8988T (cell line): ENCODE results near the gene SORCS2.

ENCODE experiments used
- DNase-seq: peaks from one replicate; pipeline ENCODE4 v3.0.0; 2011

SORCS2 gene

DNA sequence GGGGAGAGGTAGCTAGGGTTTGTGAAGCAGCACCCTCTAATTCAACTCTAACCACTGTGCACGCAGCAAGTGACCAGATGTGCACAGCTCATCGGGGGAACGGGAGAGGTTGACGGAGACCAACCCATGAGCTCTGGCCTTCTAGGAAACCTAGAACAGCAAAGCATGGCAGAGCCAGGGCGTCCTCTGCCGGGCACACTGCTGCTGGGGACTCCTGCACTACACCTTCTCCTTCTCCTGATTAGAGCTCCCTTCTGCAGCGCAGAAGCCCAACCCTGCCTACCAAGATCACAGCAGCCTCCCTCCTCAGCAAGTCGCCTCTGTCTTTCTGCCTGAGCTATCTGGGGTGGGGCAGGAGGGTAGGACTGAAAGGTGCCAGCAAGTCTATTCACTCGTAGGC is 494.7 kb downstream of the SORCS2 start:
- no peak for DNase-seq

DNA sequence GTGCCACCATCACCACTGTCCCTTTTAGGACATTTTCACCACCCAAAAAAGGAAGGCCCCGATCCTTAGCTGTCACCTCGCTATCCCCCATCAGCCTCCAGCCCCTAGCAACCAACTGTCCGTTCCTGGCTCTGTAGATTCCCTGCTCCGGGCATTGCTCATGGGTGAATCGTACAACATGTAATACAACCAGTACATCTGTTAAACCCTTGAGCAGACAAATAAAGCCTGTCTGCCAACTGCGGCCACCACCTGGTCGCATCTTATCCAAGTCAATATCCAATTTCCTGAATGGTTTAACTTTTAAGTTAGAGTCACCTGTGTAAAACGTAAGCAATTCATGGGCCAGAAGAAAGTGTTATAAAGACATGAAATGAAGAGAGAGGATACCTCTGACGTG is 495.5 kb downstream of the SORCS2 start:
- no peak for DNase-seq

GRCh38 chr4:7689773-7690693 is 497.7 kb downstream of the SORCS2 start:
- no peak for DNase-seq

- no peak for DNase-seq
These were observed 498.7 kb downstream of the SORCS2 start for GRCh38 chr4:7691061-7691460.

DNA sequence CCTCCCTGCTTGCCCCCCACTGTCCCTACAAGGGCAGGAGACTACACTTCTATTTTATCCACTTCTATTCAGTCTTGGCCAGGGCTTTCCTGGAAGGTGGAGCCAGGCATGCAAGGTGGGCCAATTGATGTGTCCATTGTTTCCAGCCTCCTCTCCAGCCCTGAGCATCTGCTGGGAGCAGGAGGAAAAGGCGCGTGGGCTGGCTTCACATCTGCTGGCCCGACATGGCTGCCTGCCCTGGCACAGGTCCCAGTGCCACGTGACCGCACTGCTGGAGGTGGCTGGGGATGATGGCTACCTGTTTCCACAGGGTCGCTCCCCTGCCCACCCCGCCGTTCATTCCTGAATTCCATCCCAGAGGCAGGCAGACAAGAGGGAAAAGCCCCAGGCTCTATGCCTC is 499.6 kb downstream of the SORCS2 start:
- no peak for DNase-seq

DNA sequence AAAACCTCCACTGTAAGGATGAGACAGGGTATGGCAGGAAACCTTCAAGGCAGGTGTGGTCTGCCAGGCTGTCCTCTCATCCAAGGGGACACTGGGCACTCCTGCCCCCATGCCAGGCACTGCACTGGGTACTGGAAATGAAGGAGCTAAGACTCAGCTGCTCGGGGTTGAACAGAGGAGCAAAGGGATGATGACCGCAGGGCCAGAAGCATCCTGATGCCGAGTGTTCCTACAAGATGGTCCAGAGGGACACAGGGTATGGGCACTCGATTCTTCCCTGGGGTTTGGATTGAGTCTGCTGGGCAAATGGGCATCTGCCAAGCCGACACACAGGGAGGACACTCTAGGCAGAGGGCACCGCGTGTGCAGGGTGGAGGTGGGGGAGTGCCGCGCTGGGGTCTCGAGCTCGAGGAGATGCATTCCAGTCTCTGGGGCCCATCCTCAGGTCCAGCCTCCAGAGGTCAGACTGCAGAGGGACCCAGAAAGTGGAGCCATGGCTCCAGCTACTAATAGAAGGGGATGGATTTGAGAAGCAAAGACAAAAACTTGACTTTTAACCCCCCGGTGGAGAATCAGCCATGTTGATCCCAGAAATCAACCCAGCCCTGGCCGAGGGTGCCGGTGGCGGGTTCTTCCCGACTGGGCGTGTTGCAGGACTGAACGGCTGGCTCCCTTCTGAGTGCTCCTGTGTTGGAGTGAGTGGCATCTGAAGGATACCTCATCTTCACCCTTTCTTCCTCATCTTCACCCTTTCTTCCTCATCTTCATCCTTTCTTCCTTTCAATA is 500.3 kb downstream of the SORCS2 start:
- DNase-seq: no peak

GRCh38 chr4:7693237-7693608 is 500.9 kb downstream of the SORCS2 start:
- no peak for DNase-seq

GRCh38 chr4:7693711-7694110 is 501.4 kb downstream of the SORCS2 start:
- no peak for DNase-seq

GRCh38 chr4:7694324-7694723 is 502.0 kb downstream of the SORCS2 start:
- DNase-seq: no peak

DNA sequence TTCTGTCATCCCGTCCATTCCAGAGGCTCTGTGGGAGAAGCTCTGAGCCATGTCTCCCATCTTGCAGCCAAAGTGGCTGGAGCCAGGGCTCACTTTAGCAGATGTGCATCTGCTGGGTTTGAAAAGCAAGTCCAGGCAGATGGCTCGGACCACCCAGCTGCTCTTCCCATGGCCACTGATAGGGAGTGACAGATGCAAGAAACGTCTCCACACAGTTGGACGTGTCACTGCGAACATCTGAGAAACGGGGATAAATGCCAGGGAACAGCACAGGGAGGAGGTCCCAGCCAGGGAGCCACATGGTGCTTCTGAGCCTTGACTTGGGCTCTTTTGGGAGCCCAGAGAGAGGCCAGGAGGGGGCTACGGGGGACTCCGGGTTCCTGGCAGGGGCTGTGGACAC is 505.0 kb downstream of the SORCS2 start:
- no peak for DNase-seq

DNA sequence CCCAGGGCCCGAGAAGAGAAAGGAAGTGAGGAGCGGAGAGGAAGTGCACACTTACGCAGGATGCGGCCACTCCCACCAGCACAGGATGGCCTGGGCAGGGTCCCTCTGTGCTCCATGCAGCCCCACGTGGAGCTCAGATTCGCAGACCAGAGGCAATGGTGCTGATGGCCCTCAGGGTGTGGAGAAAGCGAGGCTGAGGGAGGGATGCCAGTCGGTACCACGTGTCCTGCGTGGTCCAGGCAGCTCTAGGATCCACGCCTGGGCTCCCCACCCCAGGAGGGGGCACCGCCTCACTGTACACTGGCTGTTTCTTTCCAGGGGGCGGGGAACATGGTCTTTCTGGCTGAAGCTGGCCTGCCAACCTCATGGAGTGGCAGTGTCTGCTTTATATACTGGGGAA is 505.5 kb downstream of the SORCS2 start:
- DNase-seq: no peak

DNA sequence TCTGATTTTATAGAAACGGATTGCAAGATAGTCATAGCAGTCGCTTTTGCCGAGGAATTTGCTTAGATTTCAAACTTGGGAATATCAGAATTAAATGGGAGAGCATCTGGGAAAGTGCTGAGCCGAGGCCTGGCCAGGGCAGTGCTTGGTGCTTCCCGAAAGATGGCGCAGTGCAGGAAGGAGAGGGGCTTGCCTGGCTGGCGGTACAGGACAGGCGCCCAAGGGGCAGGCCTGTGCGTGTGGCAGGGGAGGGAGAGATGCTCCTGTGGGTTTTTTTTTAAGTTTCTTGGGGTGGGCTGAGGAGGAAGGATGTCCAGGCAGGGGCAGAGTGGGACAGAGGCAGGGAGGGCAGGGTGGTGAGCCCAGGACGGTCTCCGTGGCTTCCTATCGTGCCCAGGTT is 506.2 kb downstream of the SORCS2 start:
- DNase-seq: peak; percentile 59

GRCh38 chr4:7699031-7699430 is 506.7 kb downstream of the SORCS2 start:
- DNase-seq: no peak

- DNase-seq: no peak
These were observed 507.5 kb downstream of the SORCS2 start for GRCh38 chr4:7699825-7700224.

DNA sequence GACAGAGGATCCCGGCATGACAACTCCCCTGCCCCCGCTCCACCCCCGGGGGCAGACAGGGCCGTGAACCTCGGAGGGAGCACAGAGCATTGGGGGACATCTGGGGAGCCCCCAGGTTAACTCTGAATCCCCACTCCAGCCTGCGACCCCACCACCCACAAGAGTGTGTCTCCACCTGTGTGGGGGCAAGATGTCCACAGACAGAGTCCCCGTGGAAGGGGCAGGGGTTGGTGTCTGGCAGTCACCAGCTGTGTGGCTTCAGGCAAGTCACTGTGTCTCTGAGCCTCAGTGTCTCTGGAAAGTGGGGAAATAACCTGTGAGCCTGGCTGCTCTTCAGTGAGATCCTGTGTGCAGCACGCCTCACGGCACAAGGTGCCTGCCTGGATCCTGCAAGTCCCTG is 508.3 kb downstream of the SORCS2 start:
- no peak for DNase-seq

DNA sequence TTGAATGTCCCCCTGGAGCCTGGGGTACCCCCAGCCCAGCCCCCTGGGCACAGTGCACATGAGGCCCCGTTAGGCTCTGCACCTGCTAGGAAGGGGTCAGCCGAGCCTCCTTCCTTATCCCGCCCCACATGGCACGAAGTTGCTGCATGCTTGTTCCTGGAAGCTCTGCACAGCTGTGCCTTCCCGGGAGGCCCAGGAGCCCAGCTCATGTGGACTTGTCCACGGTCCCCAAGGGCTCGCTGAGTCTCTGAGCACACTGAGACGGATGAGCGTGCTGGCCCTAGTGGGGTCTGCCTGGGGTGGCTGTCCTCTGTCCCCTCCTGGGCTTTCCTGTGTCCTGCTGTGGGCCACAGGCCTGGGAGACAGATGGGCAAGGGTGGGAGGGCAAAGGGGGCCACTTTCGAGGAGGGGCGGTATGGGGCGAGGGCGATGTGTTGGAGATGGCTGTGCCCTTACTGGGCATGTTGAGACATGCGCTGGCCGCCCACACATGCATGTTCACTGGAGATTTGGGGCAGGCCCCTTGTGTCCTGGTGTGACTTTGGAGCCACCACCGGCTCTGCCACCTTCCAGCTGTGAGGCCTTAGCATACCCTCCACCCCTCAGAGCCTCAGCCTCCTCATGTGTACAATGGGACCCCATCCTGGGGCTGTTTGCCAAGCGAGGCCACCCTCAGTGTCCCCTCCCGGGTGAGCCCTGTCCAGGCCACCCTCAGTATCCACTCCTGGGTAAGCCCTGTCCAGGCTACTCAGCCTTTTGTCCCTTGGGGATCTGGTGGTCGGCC is 509.7 kb downstream of the SORCS2 start:
- DNase-seq: no peak

DNA sequence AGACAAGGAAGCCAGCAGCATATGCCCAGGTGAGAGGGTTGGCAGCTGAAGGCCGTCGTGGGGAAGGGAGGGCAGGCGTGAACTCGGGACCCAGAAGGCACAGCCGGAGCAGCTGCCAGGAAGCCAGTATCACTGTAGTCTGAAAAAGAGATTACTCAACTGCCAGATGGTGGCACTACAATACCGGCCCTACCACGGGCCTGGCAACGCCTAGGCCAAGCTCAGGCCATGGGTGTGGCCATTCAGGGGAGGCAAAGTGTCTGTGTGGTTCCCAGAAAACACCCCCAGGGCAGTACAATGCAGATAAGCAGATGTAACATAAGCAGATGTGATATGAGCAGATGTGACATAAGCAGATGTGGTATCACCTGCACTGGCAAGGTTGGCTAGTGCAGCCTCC is 511.4 kb downstream of the SORCS2 start:
- no peak for DNase-seq

DNA sequence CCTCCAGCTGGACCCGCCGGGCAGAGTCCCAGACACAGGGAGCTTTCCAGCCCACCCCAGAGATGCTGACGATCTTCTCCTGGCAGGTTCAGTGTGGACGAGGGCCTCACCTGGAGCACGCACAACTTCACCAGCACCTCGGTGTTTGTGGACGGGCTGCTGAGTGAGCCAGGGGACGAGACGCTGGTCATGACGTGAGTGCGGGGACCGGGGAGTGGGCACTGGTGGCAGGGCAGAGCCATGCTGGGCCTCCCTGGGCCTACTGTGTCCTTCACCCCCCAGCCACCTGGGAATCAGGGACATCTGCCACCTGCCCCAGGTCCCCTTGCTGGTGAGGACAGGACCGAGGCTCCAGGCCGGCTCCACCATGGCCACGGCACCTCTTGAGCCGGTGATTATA is 511.8 kb downstream of the SORCS2 start:
- no peak for DNase-seq

DNA sequence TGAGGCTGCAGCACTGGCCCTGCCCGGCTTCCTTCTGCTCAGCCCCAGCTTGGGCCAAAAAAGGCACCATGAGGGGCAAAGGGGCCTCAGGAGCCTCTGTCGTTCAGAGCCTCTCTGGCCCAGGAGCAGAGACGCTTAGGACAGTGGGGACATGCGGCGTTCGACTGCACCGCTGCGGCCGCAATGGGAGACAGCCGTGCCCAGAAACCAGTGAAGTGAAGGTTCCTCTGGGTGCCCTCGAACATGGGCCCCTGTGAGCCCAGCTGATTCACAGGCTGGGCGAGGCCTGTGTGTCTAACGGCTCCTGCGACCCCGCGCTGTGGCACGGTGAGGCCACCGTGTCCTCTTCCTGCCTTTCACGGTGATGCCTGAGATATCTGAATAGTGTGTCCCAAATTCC is 512.3 kb downstream of the SORCS2 start:
- no peak for DNase-seq

GRCh38 chr4:7705062-7705461 is 512.7 kb downstream of the SORCS2 start:
- no peak for DNase-seq

DNA sequence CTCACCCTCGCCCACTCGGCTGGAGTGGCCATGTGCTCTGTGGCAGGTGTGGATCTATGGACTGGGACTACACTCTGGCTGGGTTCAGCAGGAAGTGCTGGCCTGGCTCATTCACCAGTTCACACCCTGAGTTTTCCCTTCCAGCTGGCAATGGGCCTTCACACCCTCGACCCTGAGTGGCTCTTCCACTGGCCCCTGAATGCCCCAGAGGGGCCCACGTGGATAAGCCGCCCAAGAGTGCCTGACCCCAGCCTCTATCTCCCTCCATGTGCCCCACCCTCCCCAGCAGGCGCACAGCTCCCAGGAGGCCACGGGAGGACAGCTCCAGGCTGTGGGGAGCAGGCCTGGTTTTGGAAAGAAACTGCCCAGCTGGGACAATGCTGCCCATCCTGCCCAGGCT is 513.3 kb downstream of the SORCS2 start:
- DNase-seq: no peak

DNA sequence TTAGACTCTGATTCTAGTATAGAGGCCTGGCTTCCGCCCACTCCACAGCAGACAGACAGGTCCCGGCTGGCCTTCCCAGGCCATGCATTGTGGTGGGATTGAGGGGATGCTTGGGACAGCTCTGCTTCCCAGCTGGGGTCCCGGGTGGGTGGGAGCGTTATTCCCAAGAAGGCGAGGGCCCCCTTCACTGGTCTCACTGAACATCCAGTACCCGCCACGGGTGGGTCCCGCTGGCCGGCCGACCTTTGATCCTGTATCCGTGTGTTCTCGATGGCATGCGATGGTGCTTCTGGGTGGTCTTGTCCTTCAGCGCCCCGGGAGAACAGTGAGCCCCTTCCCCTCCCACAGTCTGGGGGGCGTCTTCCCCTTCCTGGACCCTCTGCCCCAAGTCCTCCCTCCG is 515.9 kb downstream of the SORCS2 start:
- DNase-seq: no peak

DNA sequence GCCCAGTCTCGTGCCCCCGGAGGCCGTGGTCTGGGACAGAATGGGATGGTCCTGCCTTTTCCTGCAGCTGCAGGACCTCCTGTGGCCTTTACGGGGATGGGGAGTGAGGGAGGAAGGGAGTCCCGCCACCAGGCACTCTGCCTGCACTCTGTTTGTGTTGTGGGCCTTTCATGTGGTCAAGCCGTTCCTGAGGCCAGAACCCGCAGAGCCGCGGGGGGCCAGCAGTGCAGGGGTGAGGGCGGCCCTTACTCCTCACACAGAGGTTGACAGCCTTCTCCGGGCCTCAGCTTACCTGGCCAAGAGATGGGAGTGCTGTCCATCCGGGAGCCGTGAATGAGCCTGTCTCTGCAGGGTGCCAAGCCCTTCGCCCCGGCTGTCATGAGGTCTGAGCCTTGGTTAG is 516.6 kb downstream of the SORCS2 start:
- no peak for DNase-seq

GRCh38 chr4:7709431-7709830 is 517.1 kb downstream of the SORCS2 start:
- DNase-seq: no peak
